A673 (cell line): ENCODE measurements around the gene VTI1B. TPM values are rescaled to one million over a fixed set of nuclear protein-coding genes. Genes with fewer than 3 reads are reported as not detected.

Source experiments
- BruUV-seq: library from RNA; stranded (reverse); fragments of 400-500 nt; replicated peaks from 2 replicates; lab custom pipeline; 2021; lab: Mats Ljungman, UMichigan
- CTCF ChIA-PET: fragments of 300-600 bp; sonication (Branson Sonifier 250); formaldehyde crosslinking; loops from one replicate; lab custom pipeline; 2022; ENCODE audit warnings: antibody characterized with exemption; lab: Charles Lee
- POLR2A ChIA-PET: fragments of 300-600 bp; sonication (Branson Sonifier 250); formaldehyde crosslinking; loops from one replicate; lab custom pipeline; 2022; ENCODE audit warnings: antibody characterized with exemption; ENCODE audit not compliant: low non-redundant PET; lab: Charles Lee
- DNase-seq: peaks from one replicate; pipeline ENCODE4 v3.0.0-alpha.2; 2015; ENCODE audit warnings: low spot score
- H3K27ac ChIP-seq: fragments of 200-600 bp; sonication (generic); 2 replicates; pipeline ENCODE4 v1.5.1; 2016; ENCODE audit warnings: mixed run types, low read depth, mild to moderate bottlenecking, mixed read lengths, antibody characterized with exemption, low read length; ENCODE audit not compliant: poor library complexity, severe bottlenecking
- H3K27me3 ChIP-seq: fragments of 200-600 bp; sonication (generic); replicated peaks from 2 replicates; pipeline ENCODE4 v1.6.1; 2017; ENCODE audit warnings: mixed run types, low read depth, mild to moderate bottlenecking, mixed read lengths, antibody characterized with exemption, low read length; ENCODE audit not compliant: insufficient read depth, poor library complexity
- H3K36me3 ChIP-seq: fragments of 200-600 bp; sonication (generic); 2 replicates; pipeline ENCODE4 v1.6.1; 2016; ENCODE audit warnings: mixed run types, mild to moderate bottlenecking, mixed read lengths, antibody characterized with exemption, low read length; ENCODE audit not compliant: insufficient read depth, poor library complexity, severe bottlenecking
- H3K4me1 ChIP-seq: fragments of 200-600 bp; sonication (generic); 2 replicates; pipeline ENCODE4 v1.6.1; 2017; ENCODE audit warnings: mixed run types, mild to moderate bottlenecking, mixed read lengths, antibody characterized with exemption, low read length; ENCODE audit not compliant: insufficient read depth, poor library complexity, severe bottlenecking
- H3K4me3 ChIP-seq: fragments of 200-600 bp; sonication (generic); 2 replicates; pipeline ENCODE4 v1.5.1; 2016; ENCODE audit warnings: low read depth, mixed run types, mild to moderate bottlenecking, mixed read lengths, low read length; ENCODE audit not compliant: poor library complexity, severe bottlenecking
- H3K9me3 ChIP-seq: fragments of 200-600 bp; sonication (generic); 2 replicates; pipeline ENCODE4 v1.6.1; 2016; ENCODE audit warnings: mixed run types, low read depth, mild to moderate bottlenecking, mixed read lengths, antibody characterized with exemption, low read length; ENCODE audit not compliant: poor library complexity, severe bottlenecking
- EZH2 ChIP-seq: fragments of 200-600 bp; sonication (generic); IDR thresholded peaks from 2 replicates; pipeline ENCODE4 v1.6.1; 2017; ENCODE audit warnings: borderline replicate concordance, low read depth, mild to moderate bottlenecking, mixed read lengths, antibody characterized with exemption, low read length; ENCODE audit not compliant: poor library complexity, severe bottlenecking
- intact Hi-C: fragments of 100-400 bp; cut with micrococcal nuclease; formaldehyde crosslinking; loops from one replicate; pipeline ENCODE4 v1.10.0; 2022; ENCODE audit not compliant: unreplicated experiment
- total RNA-seq: library from RNA; stranded (reverse); gene quantifications from 2 replicates; pipeline ENCODE4 v1.2.3, GENCODE V29; 2021
- TF ChIP-seq, protein P1 (sequence below): fragments of 300-800, 200-600 bp; sonication (generic); conservative IDR thresholded peaks from 2 replicates; pipeline ENCODE4 v1.5.1; 2017; ENCODE audit warnings: low read depth, mild to moderate bottlenecking, antibody characterized with exemption, low read length, moderate library complexity, mixed read lengths

The VTI1B gene
- total RNA-seq, 1 experiment from 2014 or later = 123 TPM

DNA sequence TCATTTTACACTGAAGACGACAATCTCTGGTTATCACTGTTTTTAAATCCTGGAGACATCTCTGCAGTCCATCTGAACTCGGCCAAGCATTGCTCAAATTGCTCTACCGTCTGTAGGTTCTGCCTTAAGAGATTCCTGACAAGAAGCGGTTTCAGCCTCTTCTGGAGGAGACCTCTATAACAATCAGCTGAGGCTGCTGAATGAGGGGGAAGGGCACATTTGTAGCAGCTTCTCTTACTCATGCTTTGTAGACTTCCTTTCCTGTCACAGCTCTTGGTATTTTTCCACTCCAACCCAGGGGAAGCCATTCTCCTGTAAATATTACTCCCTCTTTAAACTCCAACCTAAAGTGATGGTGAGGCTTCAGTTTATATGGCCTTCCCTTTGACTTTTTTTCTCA, 51.8 kb downstream of the VTI1B start:
- Histone ChIP-seq H3K36me3 (no peaks in the 10 kb centered on the region), H3K4me1 (peaks cover 31% of the 10 kb centered on the region), H3K9me3 (no peaks in the 10 kb centered on the region), H3K27ac (peak overlapping the region; percentile 47), H3K4me3 (no peak overlapping the region), H3K27me3 (no peaks in the 10 kb centered on the region)
- CTCF ChIA-PET = interaction anchor here (1.1 kb wide), 1 partner anchor 44 kb away, joined by 5 read pairs; no protein-coding TSS in a partner anchor
- no TSS peak for BruUV-seq
- no peak for TF ChIP-seq EZH2
- TF ChIP-seq, protein P1, sequence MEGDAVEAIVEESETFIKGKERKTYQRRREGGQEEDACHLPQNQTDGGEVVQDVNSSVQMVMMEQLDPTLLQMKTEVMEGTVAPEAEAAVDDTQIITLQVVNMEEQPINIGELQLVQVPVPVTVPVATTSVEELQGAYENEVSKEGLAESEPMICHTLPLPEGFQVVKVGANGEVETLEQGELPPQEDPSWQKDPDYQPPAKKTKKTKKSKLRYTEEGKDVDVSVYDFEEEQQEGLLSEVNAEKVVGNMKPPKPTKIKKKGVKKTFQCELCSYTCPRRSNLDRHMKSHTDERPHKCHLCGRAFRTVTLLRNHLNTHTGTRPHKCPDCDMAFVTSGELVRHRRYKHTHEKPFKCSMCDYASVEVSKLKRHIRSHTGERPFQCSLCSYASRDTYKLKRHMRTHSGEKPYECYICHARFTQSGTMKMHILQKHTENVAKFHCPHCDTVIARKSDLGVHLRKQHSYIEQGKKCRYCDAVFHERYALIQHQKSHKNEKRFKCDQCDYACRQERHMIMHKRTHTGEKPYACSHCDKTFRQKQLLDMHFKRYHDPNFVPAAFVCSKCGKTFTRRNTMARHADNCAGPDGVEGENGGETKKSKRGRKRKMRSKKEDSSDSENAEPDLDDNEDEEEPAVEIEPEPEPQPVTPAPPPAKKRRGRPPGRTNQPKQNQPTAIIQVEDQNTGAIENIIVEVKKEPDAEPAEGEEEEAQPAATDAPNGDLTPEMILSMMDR = no peak
- intact Hi-C loops = no loop called here
- POLR2A ChIA-PET = interaction anchor here (0.6 to 0.7 kb wide), 2 partner anchors 19 to 54 kb away, joined by 4 read pairs; no protein-coding TSS in a partner anchor
- DNase-seq = peak; percentile 86

- intact Hi-C loops = no loop called here
- POLR2A ChIA-PET = no interaction called here
- CTCF ChIA-PET = interaction anchor here (0.7 to 2.4 kb wide), 3 partner anchors 20 to 1196 kb away, joined by 3 to 17 read pairs (median 4); partner anchors contain the start of gene PIGH
- TF ChIP-seq EZH2 = no peak
- TF ChIP-seq, protein P1 = no peak
- DNase-seq = peak; percentile 35
- BruUV-seq = no TSS peak
- no peaks in the 10 kb centered on the region for H3K27me3 ChIP-seq
- no peaks in the 10 kb centered on the region for H3K9me3 ChIP-seq
- H3K36me3 ChIP-seq = no peaks in the 10 kb centered on the region
- peak overlapping the region; percentile 69 for H3K4me3 ChIP-seq
- peak overlapping the region; percentile 30 for H3K27ac ChIP-seq
- peaks cover 31% of the 10 kb centered on the region for H3K4me1 ChIP-seq
Measured at GRCh38 chr14:67620217-67620785, 54.1 kb downstream of the VTI1B start.

GRCh38 chr14:67619446-67620216, 54.8 kb downstream of the VTI1B start, which contains the start of gene ARG2:
TSS of gene ARG2 (plus strand) at chr14:67619920. CDS start at chr14:67619978, 58 bp downstream.
- Histone ChIP-seq H3K27me3 (no peaks in the 10 kb centered on the region), H3K27ac (peak within 1 kb of the TSS; percentile 30), H3K4me3 (peak within 1 kb of the TSS; percentile 69), H3K9me3 (no peaks in the 10 kb centered on the region), H3K4me1 (peaks cover 31% of the 10 kb centered on the region), H3K36me3 (no peaks in the 10 kb centered on the region)
- ChIA-PET CTCF (interaction anchor here (1.1 to 2.4 kb wide), 4 partner anchors 20 to 85 kb away, joined by 3 to 27 read pairs (median 10); partner anchors contain the start of genes PIGH and RDH11), POLR2A (interaction anchor here (0.9 kb wide), 1 partner anchor 47 kb away, joined by 4 read pairs; no protein-coding TSS in a partner anchor)
- intact Hi-C loops = loop anchor here (2.0 kb wide), 1 partner anchor 47 kb away; no protein-coding TSS in a partner anchor
- TF ChIP-seq, protein P1 = no peak; the same call in 1 of the 2 replicates
- TF ChIP-seq EZH2 = no peak
- DNase-seq = peak; percentile 95
- BruUV-seq = no TSS peak
